ENCODE measurements around the gene RNFT2. TPM values are rescaled to one million over a fixed set of nuclear protein-coding genes. Genes with fewer than 3 reads are reported as not detected.

Gene RNFT2
- total RNA-seq, 2 donors from 2014 or later, result 14.9 to 25.5 TPM

GRCh38 chr12:116827432-116827831 lies 89.3 kb downstream of the RNFT2 start:
- DNase-seq (ENCODE audit: low spot score in 2 of 2), result no peak
- peaks cover 0 to 6% of the 10 kb centered on the region in 2 donors for H3K9me3 Mint-ChIP-seq

GRCh38 chr12:116832353-116832752 lies 94.2 kb downstream of the RNFT2 start:
- peaks cover 4 to 10% of the 10 kb centered on the region in 2 donors for H3K36me3 Mint-ChIP-seq
- ATAC-seq (no peak), DNase-seq (ENCODE audit: low spot score in 2 of 2) (no peak)

More at GRCh38 chr12:116827432-116827831, 89.3 kb downstream of the RNFT2 start:
- H3K36me3 Mint-ChIP-seq, result peaks cover 6 to 11% of the 10 kb centered on the region in 2 donors
- no peak overlapping the region for H3K27ac Mint-ChIP-seq
- ATAC-seq, result no peak

GRCh38 chr12:116833474-116833873 lies 95.4 kb downstream of the RNFT2 start:
- H3K9me3 Mint-ChIP-seq, result peaks cover 0 to 9% of the 10 kb centered on the region in 2 donors
- H3K27ac Mint-ChIP-seq, result no peak overlapping the region
- DNase-seq (ENCODE audit: low spot score in 2 of 2) (no peak), ATAC-seq (no peak)
- peaks cover 4 to 12% of the 10 kb centered on the region in 2 donors for H3K36me3 Mint-ChIP-seq

More at GRCh38 chr12:116832353-116832752, 94.2 kb downstream of the RNFT2 start:
- Mint-ChIP-seq H3K27ac (no peak overlapping the region), H3K9me3 (peaks cover 0 to 10% of the 10 kb centered on the region in 2 donors)

- Mint-ChIP-seq H3K27ac (no peak overlapping the region), H3K9me3 (peaks cover 0 to 5% of the 10 kb centered on the region in 2 donors), H3K36me3 (peaks cover 4 to 12% of the 10 kb centered on the region in 2 donors)
- ATAC-seq (no peak), DNase-seq (ENCODE audit: low spot score in 2 of 2) (no peak)
Observed at GRCh38 chr12:116835484-116835883, 97.4 kb downstream of the RNFT2 start.

GRCh38 chr12:116837097-116837496 lies 99.0 kb downstream of the RNFT2 start:
- peak overlapping the region in 1 of 2 donors; percentile 78 for H3K27ac Mint-ChIP-seq
- ATAC-seq (no peak), DNase-seq (ENCODE audit: low spot score in 2 of 2) (no peak)

GRCh38 chr12:116838365-116838764 lies 100.2 kb downstream of the RNFT2 start:
- H3K36me3 Mint-ChIP-seq, result peaks cover 4 to 12% of the 10 kb centered on the region in 2 donors
- no peak overlapping the region for H3K27ac Mint-ChIP-seq
- ATAC-seq, result no peak
- no peak for DNase-seq (ENCODE audit: low spot score in 2 of 2)
- peaks cover 0 to 5% of the 10 kb centered on the region in 2 donors for H3K9me3 Mint-ChIP-seq

More at GRCh38 chr12:116837097-116837496, 99.0 kb downstream of the RNFT2 start:
- Mint-ChIP-seq H3K9me3 (peaks cover 0 to 5% of the 10 kb centered on the region in 2 donors), H3K36me3 (peaks cover 4 to 12% of the 10 kb centered on the region in 2 donors)

- Mint-ChIP-seq H3K36me3 (peaks cover 4 to 12% of the 10 kb centered on the region in 2 donors), H3K9me3 (peaks cover 0 to 5% of the 10 kb centered on the region in 2 donors), H3K27ac (no peak overlapping the region)
- ATAC-seq, result no peak
- DNase-seq (ENCODE audit: low spot score in 2 of 2), result no peak
Observed at GRCh38 chr12:116839287-116839830, 101.2 kb downstream of the RNFT2 start.

GRCh38 chr12:116843085-116843484 lies 105.0 kb downstream of the RNFT2 start:
- no peaks in the 10 kb centered on the region for H3K9me3 Mint-ChIP-seq
- ATAC-seq (no peak), DNase-seq (ENCODE audit: low spot score in 2 of 2) (no peak)
- H3K27ac Mint-ChIP-seq, result no peak overlapping the region
- H3K36me3 Mint-ChIP-seq, result peaks cover 2% of the 10 kb centered on the region in 2 donors

GRCh38 chr12:116849216-116849615 lies 111.1 kb downstream of the RNFT2 start:
- ATAC-seq, result no peak
- Mint-ChIP-seq H3K36me3 (peaks cover 6 to 13% of the 10 kb centered on the region in 2 donors), H3K9me3 (no peaks in the 10 kb centered on the region), H3K27ac (no peak overlapping the region)
- DNase-seq (ENCODE audit: low spot score in 2 of 2), result no peak

GRCh38 chr12:116852303-116852702 lies 114.2 kb downstream of the RNFT2 start:
- Mint-ChIP-seq H3K27ac (no peak overlapping the region), H3K9me3 (no peaks in the 10 kb centered on the region), H3K36me3 (peaks cover 6 to 13% of the 10 kb centered on the region in 2 donors)
- no peak for ATAC-seq
- DNase-seq (ENCODE audit: low spot score in 2 of 2), result no peak

GRCh38 chr12:116853507-116853906 lies 115.4 kb downstream of the RNFT2 start:
- Mint-ChIP-seq H3K36me3 (peaks cover 0 to 7% of the 10 kb centered on the region in 2 donors), H3K27ac (no peak overlapping the region), H3K9me3 (no peaks in the 10 kb centered on the region)
- DNase-seq (ENCODE audit: low spot score in 2 of 2), result no peak
- ATAC-seq, result no peak

- no peaks in the 10 kb centered on the region for H3K36me3 Mint-ChIP-seq
- ATAC-seq (no peak), DNase-seq (ENCODE audit: low spot score in 2 of 2) (no peak)
- H3K27ac Mint-ChIP-seq, result no peak overlapping the region
- H3K9me3 Mint-ChIP-seq, result no peaks in the 10 kb centered on the region
Observed at GRCh38 chr12:116855744-116856470, 117.8 kb downstream of the RNFT2 start.

GRCh38 chr12:116856729-116857128 lies 118.6 kb downstream of the RNFT2 start:
- no peaks in the 10 kb centered on the region for H3K36me3 Mint-ChIP-seq
- H3K9me3 Mint-ChIP-seq, result no peaks in the 10 kb centered on the region
- no peak overlapping the region for H3K27ac Mint-ChIP-seq
- ATAC-seq (no peak), DNase-seq (ENCODE audit: low spot score in 2 of 2) (no peak)

GRCh38 chr12:116859079-116859478 lies 121.0 kb downstream of the RNFT2 start:
- no peak overlapping the region for H3K27ac Mint-ChIP-seq
- no peaks in the 10 kb centered on the region for H3K36me3 Mint-ChIP-seq
- no peak for ATAC-seq
- no peak for DNase-seq (ENCODE audit: low spot score in 2 of 2)
- no peaks in the 10 kb centered on the region for H3K9me3 Mint-ChIP-seq

- ATAC-seq (no peak), DNase-seq (ENCODE audit: low spot score in 2 of 2) (no peak)
- H3K36me3 Mint-ChIP-seq, result no peaks in the 10 kb centered on the region
- no peak overlapping the region for H3K27ac Mint-ChIP-seq
- H3K9me3 Mint-ChIP-seq, result no peaks in the 10 kb centered on the region
Observed at GRCh38 chr12:116860263-116860662, 122.1 kb downstream of the RNFT2 start.

GRCh38 chr12:116861320-116861719 lies 123.2 kb downstream of the RNFT2 start:
- Mint-ChIP-seq H3K9me3 (no peaks in the 10 kb centered on the region), H3K27ac (no peak overlapping the region), H3K36me3 (no peaks in the 10 kb centered on the region)
- ATAC-seq (peak; percentile 56 to 58), DNase-seq (ENCODE audit: low spot score in 2 of 2) (no peak)

- DNase-seq (ENCODE audit: low spot score in 2 of 2), result no peak
- no peaks in the 10 kb centered on the region for H3K36me3 Mint-ChIP-seq
- no peak overlapping the region for H3K27ac Mint-ChIP-seq
- H3K9me3 Mint-ChIP-seq, result no peaks in the 10 kb centered on the region
- ATAC-seq, result no peak
Observed at GRCh38 chr12:116862167-116862566, 124.1 kb downstream of the RNFT2 start.
